A673 (cell line): ENCODE measurements around the gene PNMT. TPM values are rescaled to one million over a fixed set of nuclear protein-coding genes. Genes with fewer than 3 reads are reported as not detected.

ENCODE experiments used
- BruUV-seq: library from RNA; stranded (reverse); fragments of 400-500 nt; replicated peaks from 2 replicates; lab custom pipeline; 2021; lab: Mats Ljungman, UMichigan
- CTCF ChIA-PET: fragments of 300-600 bp; sonication (Branson Sonifier 250); formaldehyde crosslinking; loops from one replicate; lab custom pipeline; 2022; ENCODE audit warnings: antibody characterized with exemption; lab: Charles Lee
- POLR2A ChIA-PET: fragments of 300-600 bp; sonication (Branson Sonifier 250); formaldehyde crosslinking; loops from one replicate; lab custom pipeline; 2022; ENCODE audit warnings: antibody characterized with exemption; ENCODE audit not compliant: low non-redundant PET; lab: Charles Lee
- DNase-seq: peaks from one replicate; pipeline ENCODE4 v3.0.0-alpha.2; 2015; ENCODE audit warnings: low spot score
- H3K27ac ChIP-seq: fragments of 200-600 bp; sonication (generic); 2 replicates; pipeline ENCODE4 v1.5.1; 2016; ENCODE audit warnings: mixed run types, low read depth, mild to moderate bottlenecking, mixed read lengths, antibody characterized with exemption, low read length; ENCODE audit not compliant: poor library complexity, severe bottlenecking
- H3K27me3 ChIP-seq: fragments of 200-600 bp; sonication (generic); replicated peaks from 2 replicates; pipeline ENCODE4 v1.6.1; 2017; ENCODE audit warnings: mixed run types, low read depth, mild to moderate bottlenecking, mixed read lengths, antibody characterized with exemption, low read length; ENCODE audit not compliant: insufficient read depth, poor library complexity
- H3K36me3 ChIP-seq: fragments of 200-600 bp; sonication (generic); 2 replicates; pipeline ENCODE4 v1.6.1; 2016; ENCODE audit warnings: mixed run types, mild to moderate bottlenecking, mixed read lengths, antibody characterized with exemption, low read length; ENCODE audit not compliant: insufficient read depth, poor library complexity, severe bottlenecking
- H3K4me1 ChIP-seq: fragments of 200-600 bp; sonication (generic); 2 replicates; pipeline ENCODE4 v1.6.1; 2017; ENCODE audit warnings: mixed run types, mild to moderate bottlenecking, mixed read lengths, antibody characterized with exemption, low read length; ENCODE audit not compliant: insufficient read depth, poor library complexity, severe bottlenecking
- H3K4me3 ChIP-seq: fragments of 200-600 bp; sonication (generic); 2 replicates; pipeline ENCODE4 v1.5.1; 2016; ENCODE audit warnings: low read depth, mixed run types, mild to moderate bottlenecking, mixed read lengths, low read length; ENCODE audit not compliant: poor library complexity, severe bottlenecking
- H3K9me3 ChIP-seq: fragments of 200-600 bp; sonication (generic); 2 replicates; pipeline ENCODE4 v1.6.1; 2016; ENCODE audit warnings: mixed run types, low read depth, mild to moderate bottlenecking, mixed read lengths, antibody characterized with exemption, low read length; ENCODE audit not compliant: poor library complexity, severe bottlenecking
- EZH2 ChIP-seq: fragments of 200-600 bp; sonication (generic); IDR thresholded peaks from 2 replicates; pipeline ENCODE4 v1.6.1; 2017; ENCODE audit warnings: borderline replicate concordance, low read depth, mild to moderate bottlenecking, mixed read lengths, antibody characterized with exemption, low read length; ENCODE audit not compliant: poor library complexity, severe bottlenecking
- intact Hi-C: fragments of 100-400 bp; cut with micrococcal nuclease; formaldehyde crosslinking; loops from one replicate; pipeline ENCODE4 v1.10.0; 2022; ENCODE audit not compliant: unreplicated experiment
- total RNA-seq: library from RNA; stranded (reverse); gene quantifications from 2 replicates; pipeline ENCODE4 v1.2.3, GENCODE V29; 2021
- TF ChIP-seq, protein P1 (sequence below): fragments of 300-800, 200-600 bp; sonication (generic); conservative IDR thresholded peaks from 2 replicates; pipeline ENCODE4 v1.5.1; 2017; ENCODE audit warnings: low read depth, mild to moderate bottlenecking, antibody characterized with exemption, low read length, moderate library complexity, mixed read lengths

Gene PNMT
- total RNA-seq, 1 experiment from 2014 or later = not detected

DNA sequence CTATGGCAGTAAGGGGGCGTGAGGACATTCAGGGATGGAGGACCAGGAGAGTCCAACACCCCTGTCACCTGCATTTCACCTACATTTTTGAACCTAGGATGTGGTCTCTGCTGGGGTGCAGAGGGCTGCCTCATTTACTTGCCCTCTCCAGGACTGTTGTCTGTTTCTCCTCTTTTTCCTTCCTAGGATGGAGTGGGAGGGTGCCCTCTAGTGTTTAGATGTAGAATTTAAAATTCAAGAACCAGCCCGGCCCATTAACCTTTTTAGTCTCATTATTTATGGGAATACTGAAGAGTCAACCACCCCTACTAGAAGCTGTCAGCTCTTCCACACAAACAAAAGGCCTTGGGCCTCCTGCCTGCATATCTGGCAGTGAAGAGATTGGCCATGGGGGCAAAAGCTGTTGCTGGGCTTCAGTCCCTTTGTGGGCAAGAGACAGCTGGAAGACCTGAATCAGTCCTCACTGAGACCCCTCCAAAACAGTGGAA is 33.8 kb upstream of the PNMT start:
- Histone ChIP-seq H3K36me3 (no peaks in the 10 kb centered on the region), H3K27me3 (no peaks in the 10 kb centered on the region), H3K9me3 (no peaks in the 10 kb centered on the region), H3K4me3 (no peak overlapping the region), H3K27ac (no peak overlapping the region), H3K4me1 (peaks cover 6% of the 10 kb centered on the region)
- POLR2A ChIA-PET = no interaction called here
- DNase-seq = peak; percentile 50
- BruUV-seq = no TSS peak
- intact Hi-C loops = no loop called here
- TF ChIP-seq, protein P1, sequence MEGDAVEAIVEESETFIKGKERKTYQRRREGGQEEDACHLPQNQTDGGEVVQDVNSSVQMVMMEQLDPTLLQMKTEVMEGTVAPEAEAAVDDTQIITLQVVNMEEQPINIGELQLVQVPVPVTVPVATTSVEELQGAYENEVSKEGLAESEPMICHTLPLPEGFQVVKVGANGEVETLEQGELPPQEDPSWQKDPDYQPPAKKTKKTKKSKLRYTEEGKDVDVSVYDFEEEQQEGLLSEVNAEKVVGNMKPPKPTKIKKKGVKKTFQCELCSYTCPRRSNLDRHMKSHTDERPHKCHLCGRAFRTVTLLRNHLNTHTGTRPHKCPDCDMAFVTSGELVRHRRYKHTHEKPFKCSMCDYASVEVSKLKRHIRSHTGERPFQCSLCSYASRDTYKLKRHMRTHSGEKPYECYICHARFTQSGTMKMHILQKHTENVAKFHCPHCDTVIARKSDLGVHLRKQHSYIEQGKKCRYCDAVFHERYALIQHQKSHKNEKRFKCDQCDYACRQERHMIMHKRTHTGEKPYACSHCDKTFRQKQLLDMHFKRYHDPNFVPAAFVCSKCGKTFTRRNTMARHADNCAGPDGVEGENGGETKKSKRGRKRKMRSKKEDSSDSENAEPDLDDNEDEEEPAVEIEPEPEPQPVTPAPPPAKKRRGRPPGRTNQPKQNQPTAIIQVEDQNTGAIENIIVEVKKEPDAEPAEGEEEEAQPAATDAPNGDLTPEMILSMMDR = peak; percentile 65
- TF ChIP-seq EZH2 = no peak
- CTCF ChIA-PET = interaction anchor here (0.6 kb wide), 1 partner anchor 34 kb away, joined by 3 read pairs; the partner anchor contains the start of gene PNMT

DNA sequence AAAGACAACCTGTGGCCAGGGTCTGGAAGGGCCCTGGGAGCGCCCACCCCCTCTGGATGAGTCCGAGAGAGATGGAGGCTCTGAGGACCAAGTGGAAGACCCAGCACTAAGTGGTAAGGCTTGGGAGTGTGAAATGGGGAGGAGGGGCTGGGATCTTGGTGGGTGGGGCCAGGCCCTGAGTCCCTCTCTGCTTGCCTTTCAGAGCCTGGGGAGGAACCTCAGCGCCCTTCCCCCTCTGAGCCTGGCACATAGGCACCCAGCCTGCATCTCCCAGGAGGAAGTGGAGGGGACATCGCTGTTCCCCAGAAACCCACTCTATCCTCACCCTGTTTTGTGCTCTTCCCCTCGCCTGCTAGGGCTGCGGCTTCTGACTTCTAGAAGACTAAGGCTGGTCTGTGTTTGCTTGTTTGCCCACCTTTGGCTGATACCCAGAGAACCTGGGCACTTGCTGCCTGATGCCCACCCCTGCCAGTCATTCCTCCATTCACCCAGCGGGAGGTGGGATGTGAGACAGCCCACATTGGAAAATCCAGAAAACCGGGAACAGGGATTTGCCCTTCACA is 32.6 kb upstream of the PNMT start:
- Histone ChIP-seq H3K27me3 (no peaks in the 10 kb centered on the region), H3K4me3 (no peak overlapping the region), H3K36me3 (no peaks in the 10 kb centered on the region), H3K27ac (no peak overlapping the region), H3K9me3 (no peaks in the 10 kb centered on the region), H3K4me1 (peaks cover 6% of the 10 kb centered on the region)
- no TSS peak for BruUV-seq
- TF ChIP-seq, protein P1 = no peak
- DNase-seq = no peak
- intact Hi-C loops = no loop called here
- ChIA-PET POLR2A (no interaction called here), CTCF (no interaction called here)

DNA sequence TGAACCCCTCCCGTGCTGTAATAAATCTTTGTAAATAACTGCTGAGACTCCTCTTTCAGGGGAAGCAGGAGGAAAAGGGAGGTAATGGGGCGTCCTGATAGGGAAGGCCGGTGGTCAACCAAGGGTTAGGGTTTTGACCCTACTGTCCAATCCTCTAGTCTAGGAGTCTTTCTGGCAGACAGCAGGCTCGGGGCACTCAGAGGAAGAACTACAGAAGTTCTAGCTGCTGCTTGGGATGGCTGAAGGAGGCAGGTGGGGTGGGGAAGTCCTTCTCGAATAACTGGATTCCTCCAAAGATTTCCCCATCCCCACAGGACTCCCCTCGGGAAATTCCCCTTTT is 31.7 kb upstream of the PNMT start:
- no peaks in the 10 kb centered on the region for H3K9me3 ChIP-seq
- H3K27ac ChIP-seq = peak overlapping the region; percentile 85
- H3K27me3 ChIP-seq = no peaks in the 10 kb centered on the region
- TF ChIP-seq EZH2 = no peak
- TF ChIP-seq, protein P1 = no peak
- H3K4me3 ChIP-seq = peak overlapping the region; percentile 74
- peaks cover 6% of the 10 kb centered on the region for H3K4me1 ChIP-seq
- no TSS peak for BruUV-seq
- H3K36me3 ChIP-seq = no peaks in the 10 kb centered on the region
- intact Hi-C loops = no loop called here
- no peak for DNase-seq
- ChIA-PET POLR2A (no interaction called here), CTCF (no interaction called here)
